CD4-positive, alpha-beta T cell treated with Interleukin-4 for 1 hour (primary cell): ENCODE measurements around the gene KIF26B.

Experiments used
- DNase-seq, 2 donors: peaks; one replicate each; pipeline ENCODE4 v3.0.0-alpha.2; 2020 to 2022

Gene KIF26B

GRCh38 chr1:245544236-245544635 is 389.5 kb downstream of the KIF26B start:
- no peak for DNase-seq

DNA sequence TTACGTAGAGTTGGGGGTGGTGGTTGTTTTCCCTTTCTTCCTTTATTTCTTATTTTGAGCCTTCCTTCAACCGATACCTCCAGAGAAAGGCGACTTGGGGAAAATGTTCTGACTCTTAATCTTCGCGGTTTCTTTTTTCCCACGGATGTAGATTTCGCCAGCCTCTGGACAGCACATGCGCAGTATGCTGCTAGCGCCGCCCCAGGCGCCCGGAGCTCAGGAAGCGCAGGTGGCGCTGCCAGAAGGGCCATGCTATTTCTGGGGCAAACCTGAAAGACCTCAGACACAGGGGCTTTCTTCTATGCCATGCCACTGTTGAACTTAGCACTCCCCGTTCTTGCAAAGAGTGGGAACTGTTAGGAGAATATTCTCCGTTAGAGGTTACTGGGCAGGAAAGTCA is 392.1 kb downstream of the KIF26B start:
- DNase-seq = no peak

- no peak for DNase-seq
Measured at GRCh38 chr1:245549996-245550719, 395.4 kb downstream of the KIF26B start.

- DNase-seq = no peak
Measured at GRCh38 chr1:245550720-245551043, 395.9 kb downstream of the KIF26B start.

GRCh38 chr1:245551536-245551935 is 396.8 kb downstream of the KIF26B start:
- no peak for DNase-seq

DNA sequence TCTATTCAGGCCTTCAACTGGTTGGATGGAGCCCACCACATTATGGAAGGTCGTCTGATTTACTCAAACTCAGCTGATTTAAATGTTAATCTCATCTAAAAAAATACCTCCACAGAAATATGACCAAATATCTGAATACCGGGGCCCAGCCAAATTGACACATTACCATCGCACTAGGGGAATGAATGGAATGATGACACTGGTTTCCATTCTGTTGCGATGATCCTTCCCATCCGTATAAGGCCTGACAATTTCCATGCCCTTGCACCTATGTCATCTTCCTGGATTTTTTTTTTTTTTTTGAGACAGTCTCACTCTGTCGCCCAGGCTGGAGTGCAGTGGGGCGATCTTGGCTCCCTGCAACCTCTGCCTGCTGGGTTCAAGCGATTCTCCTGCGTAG is 397.5 kb downstream of the KIF26B start:
- DNase-seq = no peak

DNA sequence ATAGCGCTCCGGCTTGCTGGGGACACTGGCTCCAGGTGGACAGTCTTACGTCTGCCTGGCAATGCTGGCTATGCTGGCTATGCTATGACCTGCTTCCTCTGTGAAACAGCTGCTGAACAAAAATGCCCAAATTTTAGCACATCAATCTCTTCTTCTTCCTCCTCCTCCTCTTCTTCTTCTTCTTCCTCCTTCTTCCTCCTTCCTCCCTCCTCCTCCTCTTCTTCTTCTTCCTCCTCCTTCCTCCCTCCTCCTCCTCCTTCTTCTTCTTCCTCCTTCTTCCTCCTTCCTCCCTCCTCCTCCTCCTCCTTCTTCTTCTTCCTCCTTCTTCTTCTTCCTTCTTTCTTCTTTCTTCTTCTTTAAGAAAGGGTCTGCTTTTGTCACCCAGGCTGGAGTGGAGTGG is 401.3 kb downstream of the KIF26B start:
- no peak for DNase-seq

- no peak for DNase-seq
Measured at GRCh38 chr1:245558069-245558468, 403.3 kb downstream of the KIF26B start.

GRCh38 chr1:245560316-245560859 is 405.6 kb downstream of the KIF26B start:
- DNase-seq = no peak

GRCh38 chr1:245561665-245562234 is 407.0 kb downstream of the KIF26B start:
- no peak for DNase-seq

- DNase-seq = no peak
Measured at GRCh38 chr1:245566134-245566533, 411.3 kb downstream of the KIF26B start.

DNA sequence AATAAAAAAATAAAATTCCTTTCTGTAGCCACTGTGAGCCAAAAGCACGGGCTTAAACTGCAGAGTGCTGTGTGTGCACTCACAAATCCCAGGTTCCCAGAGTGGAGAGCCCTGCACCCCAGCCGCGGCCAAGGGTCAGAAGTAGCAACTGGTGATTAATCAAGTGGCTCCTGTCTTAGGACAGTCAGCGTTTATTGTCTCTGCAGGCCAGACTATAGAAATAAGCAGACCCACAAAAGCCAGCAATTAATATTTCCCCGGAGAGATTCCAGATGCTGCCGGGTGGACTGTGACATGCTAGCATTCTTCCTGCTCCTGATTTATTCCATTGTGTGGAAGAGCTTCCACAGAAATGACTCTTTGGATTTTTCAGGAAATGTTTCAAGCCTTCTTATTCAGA is 412.2 kb downstream of the KIF26B start:
- no peak for DNase-seq

- DNase-seq = no peak
Measured at GRCh38 chr1:245571815-245572294, 417.1 kb downstream of the KIF26B start.

DNA sequence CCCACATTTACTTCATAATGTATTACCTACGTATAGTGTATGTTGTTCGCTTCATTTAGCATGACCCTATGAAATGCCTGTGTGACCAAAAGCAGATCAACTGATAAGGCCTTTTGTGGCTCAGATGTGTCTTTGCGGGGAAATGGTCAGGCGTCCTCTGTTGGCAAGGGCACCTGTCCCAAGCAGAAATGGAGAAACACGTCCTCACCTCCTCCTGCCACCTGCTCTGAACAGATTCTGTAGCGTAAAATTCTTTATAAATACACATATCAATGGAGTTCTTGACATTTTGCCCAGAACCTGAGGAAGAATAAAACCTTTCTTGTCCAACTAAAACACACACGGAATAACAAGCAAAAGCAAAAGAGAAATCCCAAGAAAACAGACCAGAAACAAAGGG is 417.9 kb downstream of the KIF26B start:
- no peak for DNase-seq

GRCh38 chr1:245575710-245576109 is 420.9 kb downstream of the KIF26B start:
- DNase-seq = no peak

DNA sequence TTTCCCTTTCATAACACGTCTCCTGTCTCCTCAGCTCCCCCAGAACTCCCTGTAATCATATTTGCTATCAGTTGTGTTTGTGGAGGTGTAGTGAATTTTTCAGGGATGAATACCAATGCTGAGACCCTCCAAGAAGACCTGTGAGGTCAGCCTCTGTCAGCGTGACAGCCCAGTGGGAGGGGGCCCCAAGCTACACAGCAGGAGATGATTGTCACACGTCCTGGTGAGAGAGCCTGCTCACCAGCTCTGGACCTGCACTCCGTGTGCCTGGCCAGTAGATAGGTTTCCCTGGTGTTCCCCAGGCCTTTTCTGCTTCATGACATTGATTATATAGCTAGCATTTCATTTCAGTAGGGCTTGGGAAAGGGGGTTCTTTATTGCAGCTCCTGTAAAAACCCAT is 421.5 kb downstream of the KIF26B start:
- DNase-seq = no peak

- DNase-seq = no peak
Measured at GRCh38 chr1:245577191-245578157, 422.7 kb downstream of the KIF26B start.

DNA sequence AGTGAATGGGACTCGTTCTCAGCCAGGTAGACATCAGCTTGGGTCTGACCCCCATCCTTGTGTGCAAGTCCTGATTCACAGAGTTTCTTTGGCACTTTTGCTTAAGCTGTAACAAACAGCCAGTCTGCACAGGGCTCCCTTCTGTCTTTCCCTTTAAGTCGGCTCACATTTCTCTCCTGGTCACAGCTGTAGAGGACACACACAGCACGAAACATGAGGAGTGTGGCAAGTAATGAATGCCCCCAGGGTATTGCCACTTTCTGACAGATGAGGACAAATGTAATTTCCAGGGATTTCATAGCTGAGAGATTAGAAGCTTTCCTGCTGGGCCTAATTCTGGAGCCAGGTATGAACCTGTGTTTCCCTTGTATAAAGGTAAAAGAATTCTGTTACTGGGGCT is 423.5 kb downstream of the KIF26B start:
- DNase-seq = no peak

DNA sequence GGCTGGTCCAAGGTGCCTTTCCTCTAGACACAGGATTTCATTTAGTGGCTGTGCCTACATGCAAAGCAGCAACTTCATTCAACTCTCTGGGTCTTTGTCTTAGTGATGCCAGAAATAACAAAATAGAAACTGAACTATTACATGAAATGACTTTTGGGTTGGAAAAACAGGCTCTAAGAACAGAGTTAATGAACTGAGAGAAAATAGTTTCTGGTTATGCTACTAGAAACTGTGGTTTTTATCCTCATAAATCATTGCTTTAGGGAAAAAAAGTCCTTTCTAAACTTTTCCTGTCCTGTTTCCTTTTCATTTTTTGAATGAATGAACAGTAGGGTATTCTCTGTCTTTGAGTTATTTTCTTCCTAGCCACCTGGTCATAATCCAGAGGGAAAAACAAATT is 424.0 kb downstream of the KIF26B start:
- DNase-seq = no peak

DNA sequence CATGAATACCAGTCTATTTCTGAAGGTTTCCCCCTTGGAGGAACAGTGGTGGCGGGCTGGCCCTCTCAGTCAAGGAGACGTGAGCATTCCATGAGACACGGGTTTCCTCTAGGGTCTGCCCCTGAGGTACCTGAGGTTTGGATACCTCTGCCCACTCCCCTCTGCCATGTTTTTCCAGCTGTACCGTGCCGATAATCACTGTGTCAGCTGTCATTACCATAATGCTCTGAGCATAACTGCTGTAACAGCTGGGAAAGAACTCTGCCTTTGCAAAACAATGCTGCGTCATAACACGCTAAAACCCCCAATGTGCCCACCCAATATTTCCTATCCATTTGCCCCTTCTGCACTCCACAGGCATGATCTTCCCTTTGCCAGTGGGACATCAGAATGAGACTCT is 425.1 kb downstream of the KIF26B start:
- DNase-seq = no peak

DNA sequence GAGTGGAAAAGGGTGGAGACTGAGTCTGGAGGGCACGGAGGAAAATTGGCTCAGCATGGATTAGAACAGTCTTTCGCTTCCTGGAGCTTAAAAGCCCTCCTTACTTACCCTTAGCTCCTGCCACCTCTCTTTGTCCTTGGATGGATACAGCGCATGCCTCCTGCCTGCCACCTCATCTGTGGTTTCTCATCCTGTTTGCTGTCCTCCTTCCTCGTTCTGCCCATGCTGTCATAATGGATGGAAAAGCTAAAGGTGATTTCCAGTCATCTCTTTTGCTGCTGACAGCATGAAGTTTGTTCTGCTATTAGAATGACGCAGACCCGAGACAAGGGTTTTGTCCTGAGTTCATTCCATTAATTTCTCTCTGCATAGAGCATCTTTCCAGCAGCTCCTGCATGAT is 425.9 kb downstream of the KIF26B start:
- no peak for DNase-seq

DNA sequence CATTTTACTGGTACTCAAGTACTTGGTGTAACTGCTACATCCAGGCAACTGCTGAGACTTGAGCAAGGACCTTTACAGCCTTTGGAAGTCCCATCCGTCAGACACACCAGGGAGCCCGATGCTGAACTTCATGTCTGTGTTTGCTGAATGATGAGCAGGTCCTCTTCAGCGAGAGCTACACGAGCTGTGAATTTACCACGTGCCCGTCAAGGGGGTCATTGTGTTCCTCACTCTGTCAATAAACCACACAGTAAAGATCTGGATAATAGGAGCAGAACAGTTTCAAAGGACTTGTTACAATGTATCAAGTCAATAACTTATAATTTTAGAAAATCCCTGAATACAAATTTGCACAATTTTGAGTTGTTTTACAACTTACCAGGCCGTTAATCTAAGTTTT is 427.2 kb downstream of the KIF26B start:
- DNase-seq = no peak

- no peak for DNase-seq
Measured at GRCh38 chr1:245583081-245583480, 428.3 kb downstream of the KIF26B start.
